Memory B cell (primary cell): ENCODE measurements around the gene TP53I3.

Experiments
- ATAC-seq: fragments of 150-1000 bp; cut with Tn5 transposase; 2 replicates; pipeline ENCODE4 v1.10.0; 2021; ENCODE audit warnings: low read depth, mild to moderate bottlenecking, moderate library complexity
- DNase-seq, 2 donors: peaks; one replicate each; pipeline ENCODE4 v3.0.0; 2022; ENCODE audit warnings: low spot score in 2 of 2
- H3K27ac Mint-ChIP-seq: one replicate; pipeline ENCODE4 v1.8.0; 2022; ENCODE audit warnings: mild to moderate bottlenecking, moderate library complexity, mixed read lengths
- H3K27me3 Mint-ChIP-seq: one replicate; pipeline ENCODE4 v1.8.0; 2022; ENCODE audit warnings: mixed read lengths
- H3K36me3 Mint-ChIP-seq: one replicate; pipeline ENCODE4 v1.8.0; 2022; ENCODE audit warnings: mild to moderate bottlenecking, mixed read lengths
- H3K4me1 Mint-ChIP-seq: one replicate; pipeline ENCODE4 v1.8.0; 2022; ENCODE audit warnings: mixed read lengths
- H3K4me3 Mint-ChIP-seq: one replicate; pipeline ENCODE4 v1.8.0; 2022; ENCODE audit warnings: mild to moderate bottlenecking, moderate library complexity, mixed read lengths
- H3K9me3 Mint-ChIP-seq: one replicate; pipeline ENCODE4 v1.8.0; 2022; ENCODE audit warnings: mixed read lengths

Gene TP53I3

GRCh38 chr2:24038786-24039499, 45.7 kb downstream of the TP53I3 start:
- Mint-ChIP-seq H3K27ac (no peak overlapping the region), H3K9me3 (no peaks in the 10 kb centered on the region), H3K36me3 (peaks cover 16% of the 10 kb centered on the region), H3K27me3 (no peaks in the 10 kb centered on the region), H3K4me1 (peaks cover 10% of the 10 kb centered on the region), H3K4me3 (no peak overlapping the region)
- DNase-seq (no peak), ATAC-seq (no peak)
